Measurements from ENCODE around the gene ZNF214. TPM values are rescaled to one million over a fixed set of nuclear protein-coding genes. Genes with fewer than 3 reads are reported as not detected.

The ZNF214 gene
- total RNA-seq, 4 donors from 2014 or later = 0.75 to 2.0 (median 1.2) TPM

- Histone ChIP-seq H3K4me1 (peaks cover 7 to 8% of the 10 kb centered on the region in 2 donors), H3K27me3 (no peaks in the 10 kb centered on the region), H3K4me3 (peak overlapping the region; percentile 59 to 70 (median 64)), H3K36me3 (no peaks in the 10 kb centered on the region), H3K27ac (peak overlapping the region; percentile 11 to 54 (median 22)), H3K9me3 (no peaks in the 10 kb centered on the region)
- ATAC-seq = peak; percentile 26 to 37
- DNase-seq = no peak
- in situ Hi-C loops (cut with MboI; ENCODE audit: low sequenced_read_pairs in 4 of 4) = no loop called here
- intact Hi-C loops (cut with DNase I; ENCODE audit: low total_unique reads) = loop anchor here (2.0 to 5.0 kb wide), 2 partner anchors 27 to 92 kb away; partner anchors contain the start of gene ZNF215
- no peak for TF ChIP-seq CTCF (IDR thresholded peaks at IDR 0.05 in 4 of 5, conservative IDR thresholded peaks at IDR 0.05 in 1 of 5)
- no peak for TF ChIP-seq POLR2A (IDR thresholded peaks at IDR 0.05)
Observed at GRCh38 chr11:7019500-7020182, 505 bp downstream of the ZNF214 start.

GRCh38 chr11:7016011-7016410 lies 4.1 kb downstream of the ZNF214 start:
- intact Hi-C loops (cut with DNase I; ENCODE audit: low total_unique reads) = no loop called here
- in situ Hi-C loops (cut with MboI; ENCODE audit: low sequenced_read_pairs in 4 of 4) = no loop called here
- Histone ChIP-seq H3K27me3 (no peaks in the 10 kb centered on the region), H3K4me1 (peaks cover 5 to 6% of the 10 kb centered on the region in 2 donors), H3K4me3 (no peak overlapping the region), H3K9me3 (no peaks in the 10 kb centered on the region), H3K27ac (no peak overlapping the region), H3K36me3 (no peaks in the 10 kb centered on the region)
- ATAC-seq = no peak
- DNase-seq = no peak
- no peak for TF ChIP-seq CTCF (IDR thresholded peaks at IDR 0.05 in 4 of 5, conservative IDR thresholded peaks at IDR 0.05 in 1 of 5)
- TF ChIP-seq POLR2A (IDR thresholded peaks at IDR 0.05) = no peak

- H3K27ac ChIP-seq = no peak overlapping the region
- no peak for ATAC-seq
- TF ChIP-seq POLR2A (IDR thresholded peaks at IDR 0.05) = no peak
- no peaks in the 10 kb centered on the region for H3K36me3 ChIP-seq
- intact Hi-C loops (cut with DNase I; ENCODE audit: low total_unique reads) (no loop called here), in situ Hi-C loops (cut with MboI; ENCODE audit: low sequenced_read_pairs in 4 of 4) (no loop called here)
- H3K4me1 ChIP-seq = no peaks in the 10 kb centered on the region
- no peak for DNase-seq
- H3K9me3 ChIP-seq = no peaks in the 10 kb centered on the region
- no peak overlapping the region for H3K4me3 ChIP-seq
- no peaks in the 10 kb centered on the region for H3K27me3 ChIP-seq
Observed at GRCh38 chr11:7014118-7014517, 6.0 kb downstream of the ZNF214 start.

GRCh38 chr11:7004482-7004881 lies 15.7 kb downstream of the ZNF214 start:
- no peak for DNase-seq
- ATAC-seq = no peak
- H3K4me3 ChIP-seq = no peak overlapping the region

More at GRCh38 chr11:7004482-7004881, 15.7 kb downstream of the ZNF214 start:
- TF ChIP-seq POLR2A (IDR thresholded peaks at IDR 0.05) = no peak
- no peak for TF ChIP-seq CTCF (IDR thresholded peaks at IDR 0.05 in 4 of 5, conservative IDR thresholded peaks at IDR 0.05 in 1 of 5)
- no peaks in the 10 kb centered on the region for H3K4me1 ChIP-seq
- in situ Hi-C loops (cut with MboI; ENCODE audit: low sequenced_read_pairs in 4 of 4) (no loop called here), intact Hi-C loops (cut with DNase I; ENCODE audit: low total_unique reads) (no loop called here)
- no peak overlapping the region for H3K27ac ChIP-seq
- no peaks in the 10 kb centered on the region for H3K27me3 ChIP-seq
- H3K36me3 ChIP-seq = no peaks in the 10 kb centered on the region
- H3K9me3 ChIP-seq = no peaks in the 10 kb centered on the region
